ENCODE measurements around the gene ATP6AP2.

DNA sequence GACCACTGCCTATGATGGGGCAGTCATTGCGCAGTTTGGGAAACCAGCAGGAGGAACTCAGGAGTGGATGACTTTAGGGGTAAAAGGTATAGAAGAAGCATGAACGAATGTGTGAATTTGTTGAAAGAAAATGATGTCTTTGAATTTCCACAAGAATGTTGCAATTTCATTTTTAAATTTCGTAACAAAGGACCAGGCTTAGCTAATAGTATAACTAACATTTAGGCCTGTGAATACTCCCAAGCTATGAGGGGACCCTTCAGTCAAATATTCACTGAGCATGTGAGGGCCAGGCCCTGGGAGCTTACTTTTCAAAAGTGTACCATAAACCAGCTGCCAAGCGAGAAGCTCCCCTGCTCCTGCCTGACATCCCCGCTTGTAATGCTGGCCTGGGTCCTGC is 47.7 kb downstream of the ATP6AP2 start:
- TF ChIP-seq, protein P1, sequence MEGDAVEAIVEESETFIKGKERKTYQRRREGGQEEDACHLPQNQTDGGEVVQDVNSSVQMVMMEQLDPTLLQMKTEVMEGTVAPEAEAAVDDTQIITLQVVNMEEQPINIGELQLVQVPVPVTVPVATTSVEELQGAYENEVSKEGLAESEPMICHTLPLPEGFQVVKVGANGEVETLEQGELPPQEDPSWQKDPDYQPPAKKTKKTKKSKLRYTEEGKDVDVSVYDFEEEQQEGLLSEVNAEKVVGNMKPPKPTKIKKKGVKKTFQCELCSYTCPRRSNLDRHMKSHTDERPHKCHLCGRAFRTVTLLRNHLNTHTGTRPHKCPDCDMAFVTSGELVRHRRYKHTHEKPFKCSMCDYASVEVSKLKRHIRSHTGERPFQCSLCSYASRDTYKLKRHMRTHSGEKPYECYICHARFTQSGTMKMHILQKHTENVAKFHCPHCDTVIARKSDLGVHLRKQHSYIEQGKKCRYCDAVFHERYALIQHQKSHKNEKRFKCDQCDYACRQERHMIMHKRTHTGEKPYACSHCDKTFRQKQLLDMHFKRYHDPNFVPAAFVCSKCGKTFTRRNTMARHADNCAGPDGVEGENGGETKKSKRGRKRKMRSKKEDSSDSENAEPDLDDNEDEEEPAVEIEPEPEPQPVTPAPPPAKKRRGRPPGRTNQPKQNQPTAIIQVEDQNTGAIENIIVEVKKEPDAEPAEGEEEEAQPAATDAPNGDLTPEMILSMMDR (IDR thresholded peaks at IDR 0.05) = no peak
- TF ChIP-seq, protein P2, sequence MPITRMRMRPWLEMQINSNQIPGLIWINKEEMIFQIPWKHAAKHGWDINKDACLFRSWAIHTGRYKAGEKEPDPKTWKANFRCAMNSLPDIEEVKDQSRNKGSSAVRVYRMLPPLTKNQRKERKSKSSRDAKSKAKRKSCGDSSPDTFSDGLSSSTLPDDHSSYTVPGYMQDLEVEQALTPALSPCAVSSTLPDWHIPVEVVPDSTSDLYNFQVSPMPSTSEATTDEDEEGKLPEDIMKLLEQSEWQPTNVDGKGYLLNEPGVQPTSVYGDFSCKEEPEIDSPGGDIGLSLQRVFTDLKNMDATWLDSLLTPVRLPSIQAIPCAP (CRISPR knock-in tag; IDR thresholded peaks at IDR 0.05) = no peak
- TF ChIP-seq, protein P3, sequence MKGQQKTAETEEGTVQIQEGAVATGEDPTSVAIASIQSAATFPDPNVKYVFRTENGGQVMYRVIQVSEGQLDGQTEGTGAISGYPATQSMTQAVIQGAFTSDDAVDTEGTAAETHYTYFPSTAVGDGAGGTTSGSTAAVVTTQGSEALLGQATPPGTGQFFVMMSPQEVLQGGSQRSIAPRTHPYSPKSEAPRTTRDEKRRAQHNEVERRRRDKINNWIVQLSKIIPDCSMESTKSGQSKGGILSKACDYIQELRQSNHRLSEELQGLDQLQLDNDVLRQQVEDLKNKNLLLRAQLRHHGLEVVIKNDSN (CRISPR knock-in tag; IDR thresholded peaks at IDR 0.05) = no peak
